ENCODE measurements around the gene NPLOC4. TPM values are rescaled to one million over a fixed set of nuclear protein-coding genes. Genes with fewer than 3 reads are reported as not detected.

Gene NPLOC4
- total RNA-seq, 2 donors from 2014 or later, result 69.3 to 70.4 TPM

DNA sequence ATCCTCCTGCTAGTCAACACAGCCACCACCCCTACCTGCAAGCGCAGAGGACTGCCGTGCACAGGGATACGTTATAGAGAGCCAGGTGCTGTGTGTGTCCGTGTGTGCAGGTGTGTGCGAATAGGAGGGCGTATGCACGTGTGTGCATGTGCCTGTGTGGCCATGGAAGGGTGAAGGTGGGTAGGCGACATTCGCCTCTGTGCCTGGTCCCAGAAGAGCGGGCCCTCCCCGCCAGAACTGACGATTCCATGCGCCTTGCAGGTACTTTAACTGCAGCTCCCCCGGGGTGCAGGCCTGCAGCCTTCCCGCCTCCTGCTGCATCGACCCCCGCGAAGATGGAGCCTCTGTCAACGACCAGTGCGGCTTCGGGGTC is 10.7 kb upstream of the NPLOC4 start:
- Histone ChIP-seq H3K9me3 (peaks cover 0 to 6% of the 10 kb centered on the region in 2 donors), H3K4me3 (no peak overlapping the region), H3K36me3 (no peaks in the 10 kb centered on the region), H3K27ac (no peak overlapping the region), H3K27me3 (peaks cover 4 to 9% of the 10 kb centered on the region in 2 donors), H3K4me1 (no peaks in the 10 kb centered on the region)
- TF ChIP-seq, protein P1, sequence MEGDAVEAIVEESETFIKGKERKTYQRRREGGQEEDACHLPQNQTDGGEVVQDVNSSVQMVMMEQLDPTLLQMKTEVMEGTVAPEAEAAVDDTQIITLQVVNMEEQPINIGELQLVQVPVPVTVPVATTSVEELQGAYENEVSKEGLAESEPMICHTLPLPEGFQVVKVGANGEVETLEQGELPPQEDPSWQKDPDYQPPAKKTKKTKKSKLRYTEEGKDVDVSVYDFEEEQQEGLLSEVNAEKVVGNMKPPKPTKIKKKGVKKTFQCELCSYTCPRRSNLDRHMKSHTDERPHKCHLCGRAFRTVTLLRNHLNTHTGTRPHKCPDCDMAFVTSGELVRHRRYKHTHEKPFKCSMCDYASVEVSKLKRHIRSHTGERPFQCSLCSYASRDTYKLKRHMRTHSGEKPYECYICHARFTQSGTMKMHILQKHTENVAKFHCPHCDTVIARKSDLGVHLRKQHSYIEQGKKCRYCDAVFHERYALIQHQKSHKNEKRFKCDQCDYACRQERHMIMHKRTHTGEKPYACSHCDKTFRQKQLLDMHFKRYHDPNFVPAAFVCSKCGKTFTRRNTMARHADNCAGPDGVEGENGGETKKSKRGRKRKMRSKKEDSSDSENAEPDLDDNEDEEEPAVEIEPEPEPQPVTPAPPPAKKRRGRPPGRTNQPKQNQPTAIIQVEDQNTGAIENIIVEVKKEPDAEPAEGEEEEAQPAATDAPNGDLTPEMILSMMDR (IDR thresholded peaks at IDR 0.05), result no peak
- no peak for DNase-seq (ENCODE audit: low spot score)

DNA sequence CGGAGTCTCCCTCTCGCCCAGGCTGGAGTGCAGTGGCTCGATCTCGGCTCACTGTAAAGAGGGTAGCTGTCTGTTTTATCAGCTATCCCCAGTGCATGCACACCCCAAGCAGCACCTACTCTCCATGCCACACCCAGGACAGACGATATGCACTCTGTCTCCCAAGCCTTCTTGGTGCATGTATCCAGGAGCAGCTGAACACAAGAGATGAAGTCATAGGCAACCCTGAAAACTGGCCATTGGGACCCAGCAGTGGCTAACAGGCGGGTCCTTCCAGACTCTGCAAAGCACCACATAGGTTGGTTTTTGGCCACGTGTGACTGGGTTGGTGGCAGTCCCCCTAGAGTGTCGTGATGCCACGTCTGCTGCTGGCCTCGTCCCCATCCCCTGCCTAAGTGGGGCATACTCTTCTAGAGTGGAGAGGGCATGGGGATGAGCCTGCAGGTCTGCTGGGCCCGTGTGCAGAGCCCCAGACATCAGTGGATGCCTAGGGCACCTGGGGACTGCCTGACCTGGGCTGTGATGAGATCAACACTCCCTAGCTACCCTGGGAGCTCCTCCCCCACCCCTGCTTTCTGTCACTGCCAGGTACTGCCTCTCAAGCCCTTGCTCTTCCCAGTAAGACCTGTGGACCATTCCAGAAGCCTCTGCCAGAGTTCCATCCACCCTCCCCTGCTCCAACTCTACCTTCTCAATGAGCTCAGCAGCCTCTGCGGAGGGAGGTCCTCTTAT is 10.1 kb upstream of the NPLOC4 start:
- H3K4me3 ChIP-seq, result no peak overlapping the region
- no peak for DNase-seq (ENCODE audit: low spot score)
- H3K4me1 ChIP-seq, result no peaks in the 10 kb centered on the region
- H3K36me3 ChIP-seq, result no peaks in the 10 kb centered on the region
- H3K27me3 ChIP-seq, result peaks cover 4 to 9% of the 10 kb centered on the region in 2 donors
- H3K9me3 ChIP-seq, result peaks cover 0 to 6% of the 10 kb centered on the region in 2 donors
- no peak overlapping the region for H3K27ac ChIP-seq
- TF ChIP-seq, protein P1 (IDR thresholded peaks at IDR 0.05), result no peak

DNA sequence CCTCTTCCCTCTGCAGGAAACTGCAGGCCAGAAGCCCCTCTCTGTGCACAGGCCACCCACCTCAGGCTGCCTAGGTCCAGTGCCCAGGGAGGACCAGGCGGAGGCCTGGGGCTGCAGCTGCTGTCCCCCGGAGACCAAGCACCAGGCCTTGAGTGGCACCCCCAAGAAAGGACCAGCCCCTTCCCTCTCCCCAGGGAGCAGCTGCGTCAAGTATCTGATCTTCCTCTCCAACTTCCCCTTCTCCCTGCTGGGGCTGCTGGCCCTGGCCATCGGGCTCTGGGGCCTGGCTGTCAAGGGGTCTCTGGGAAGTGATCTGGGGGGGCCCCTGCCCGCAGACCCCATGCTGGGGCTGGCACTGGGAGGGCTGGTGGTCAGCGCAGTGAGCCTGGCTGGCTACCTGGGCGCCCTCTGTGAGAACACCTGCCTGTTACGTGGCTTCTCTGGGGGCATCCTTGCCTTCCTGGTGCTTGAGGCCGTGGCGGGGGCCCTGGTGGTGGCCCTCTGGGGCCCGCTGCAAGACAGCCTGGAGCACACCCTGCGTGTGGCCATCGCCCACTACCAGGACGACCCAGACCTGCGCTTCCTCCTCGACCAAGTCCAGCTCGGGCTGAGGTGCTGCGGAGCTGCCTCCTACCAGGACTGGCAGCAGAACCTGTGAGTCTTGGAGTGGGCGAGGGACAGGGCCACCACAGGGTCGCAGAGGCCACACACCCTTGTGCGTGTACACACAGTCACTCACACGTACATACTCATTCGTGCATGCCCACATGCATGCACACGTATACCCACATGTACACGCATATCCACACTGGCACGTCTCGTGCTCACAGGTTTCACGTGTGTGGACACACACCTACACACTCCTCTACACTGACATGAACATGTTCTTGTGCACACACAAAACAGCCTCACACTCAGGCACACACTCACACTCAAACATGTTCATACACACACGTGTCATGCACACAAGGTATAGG is 8.4 kb upstream of the NPLOC4 start:
- Histone ChIP-seq H3K4me3 (no peak overlapping the region), H3K27me3 (peaks cover 4 to 9% of the 10 kb centered on the region in 2 donors), H3K36me3 (no peaks in the 10 kb centered on the region), H3K9me3 (peaks cover 0 to 6% of the 10 kb centered on the region in 2 donors), H3K4me1 (no peaks in the 10 kb centered on the region), H3K27ac (no peak overlapping the region)
- TF ChIP-seq, protein P1 (IDR thresholded peaks at IDR 0.05), result no peak
- DNase-seq (ENCODE audit: low spot score), result no peak

DNA sequence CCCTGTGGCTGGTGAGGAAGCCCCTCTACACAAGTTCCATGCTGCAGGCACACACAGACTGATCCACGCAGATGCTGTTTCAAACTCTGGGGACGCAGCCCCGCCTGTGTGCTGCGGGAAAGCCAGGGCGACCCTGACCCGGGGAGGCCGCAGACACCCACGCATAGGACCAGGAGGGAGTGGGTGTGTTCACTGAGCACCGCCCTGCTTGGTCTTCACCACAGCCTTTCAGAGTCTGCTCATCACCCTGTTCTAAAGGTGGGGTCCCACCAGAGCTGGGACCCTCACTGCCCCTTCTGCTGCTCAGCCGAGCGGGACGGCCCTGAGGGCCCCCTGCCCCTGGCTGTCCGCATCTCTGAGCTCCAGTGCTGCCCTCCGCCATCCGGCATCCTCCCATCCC is 7.6 kb upstream of the NPLOC4 start:
- Histone ChIP-seq H3K4me1 (no peaks in the 10 kb centered on the region), H3K9me3 (peaks cover 0 to 6% of the 10 kb centered on the region in 2 donors)

DNA sequence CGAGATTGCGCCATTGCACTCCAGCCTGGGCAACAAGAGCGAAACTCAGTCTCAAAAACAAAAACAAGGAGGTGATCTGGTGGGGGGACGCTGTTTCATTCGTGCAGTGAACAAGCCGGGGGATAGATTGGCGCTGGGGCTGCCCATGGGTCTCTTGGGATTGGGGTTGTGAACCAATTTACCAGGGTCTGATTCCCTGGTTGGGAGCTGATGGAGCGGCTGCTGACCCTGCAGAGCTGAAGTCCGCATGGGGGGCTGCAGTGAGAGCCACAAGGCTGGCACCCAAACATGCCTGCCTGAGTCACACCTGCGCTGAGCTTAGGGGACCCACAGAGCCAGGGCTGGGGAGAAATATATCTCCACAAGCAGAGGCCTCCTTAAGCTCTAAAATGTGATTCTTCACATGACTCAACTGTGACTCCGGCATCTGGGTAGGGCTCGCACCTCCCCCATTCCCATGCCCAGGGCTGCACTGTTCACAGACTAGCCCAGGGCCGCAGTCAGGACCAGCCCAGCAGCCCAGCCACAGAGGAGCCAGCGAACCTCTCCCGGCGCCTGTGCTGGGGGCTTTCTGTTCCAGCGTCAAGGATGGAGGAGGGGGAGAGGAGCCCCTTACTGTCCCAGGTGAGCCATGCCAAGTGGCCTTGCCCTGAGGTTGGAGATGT is 5.0 kb upstream of the NPLOC4 start:
- Histone ChIP-seq H3K27ac (no peak overlapping the region), H3K36me3 (no peaks in the 10 kb centered on the region), H3K4me1 (no peaks in the 10 kb centered on the region), H3K9me3 (no peaks in the 10 kb centered on the region), H3K4me3 (no peak overlapping the region), H3K27me3 (no peaks in the 10 kb centered on the region)
- TF ChIP-seq, protein P1 (IDR thresholded peaks at IDR 0.05), result no peak
- DNase-seq (ENCODE audit: low spot score), result no peak

More for the DNA sequence above, 7.6 kb upstream of the NPLOC4 start:
- DNase-seq (ENCODE audit: low spot score), result no peak
- peaks cover 4 to 9% of the 10 kb centered on the region in 2 donors for H3K27me3 ChIP-seq
- TF ChIP-seq, protein P1 (IDR thresholded peaks at IDR 0.05), result no peak
- no peak overlapping the region for H3K4me3 ChIP-seq
- H3K36me3 ChIP-seq, result no peaks in the 10 kb centered on the region
- H3K27ac ChIP-seq, result no peak overlapping the region

Measured in right atrium auricular region (tissue), 2 donors.